ENCODE data around the gene FRMPD4.

DNA sequence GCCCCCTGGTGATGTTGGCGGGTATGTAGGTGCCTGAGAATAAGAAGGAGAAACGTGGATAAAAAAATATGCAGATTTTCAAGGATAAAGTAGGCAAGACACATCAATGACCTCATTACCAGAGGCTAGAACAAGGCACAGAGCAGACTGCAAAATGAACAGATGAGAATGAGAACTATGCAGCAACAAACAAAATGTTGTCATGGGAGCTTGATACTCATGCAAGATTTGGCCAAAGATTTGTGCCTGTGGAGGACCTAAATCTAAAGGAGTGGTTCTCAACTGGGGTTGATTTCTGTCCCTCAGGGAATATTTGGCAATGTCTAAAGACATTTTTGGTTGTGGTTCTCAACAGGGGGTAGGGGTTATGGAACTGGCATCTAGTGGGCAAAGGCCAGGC lies 177.3 kb downstream of the FRMPD4 start:
- TF ChIP-seq, protein P1, sequence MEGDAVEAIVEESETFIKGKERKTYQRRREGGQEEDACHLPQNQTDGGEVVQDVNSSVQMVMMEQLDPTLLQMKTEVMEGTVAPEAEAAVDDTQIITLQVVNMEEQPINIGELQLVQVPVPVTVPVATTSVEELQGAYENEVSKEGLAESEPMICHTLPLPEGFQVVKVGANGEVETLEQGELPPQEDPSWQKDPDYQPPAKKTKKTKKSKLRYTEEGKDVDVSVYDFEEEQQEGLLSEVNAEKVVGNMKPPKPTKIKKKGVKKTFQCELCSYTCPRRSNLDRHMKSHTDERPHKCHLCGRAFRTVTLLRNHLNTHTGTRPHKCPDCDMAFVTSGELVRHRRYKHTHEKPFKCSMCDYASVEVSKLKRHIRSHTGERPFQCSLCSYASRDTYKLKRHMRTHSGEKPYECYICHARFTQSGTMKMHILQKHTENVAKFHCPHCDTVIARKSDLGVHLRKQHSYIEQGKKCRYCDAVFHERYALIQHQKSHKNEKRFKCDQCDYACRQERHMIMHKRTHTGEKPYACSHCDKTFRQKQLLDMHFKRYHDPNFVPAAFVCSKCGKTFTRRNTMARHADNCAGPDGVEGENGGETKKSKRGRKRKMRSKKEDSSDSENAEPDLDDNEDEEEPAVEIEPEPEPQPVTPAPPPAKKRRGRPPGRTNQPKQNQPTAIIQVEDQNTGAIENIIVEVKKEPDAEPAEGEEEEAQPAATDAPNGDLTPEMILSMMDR (IDR thresholded peaks at IDR 0.05) = no peak
- no peak for TF ChIP-seq ZFX (IDR thresholded peaks at IDR 0.05; ENCODE audit: borderline replicate concordance)

All from 22Rv1 (cell line).